ENCODE measurements around the gene HSP90AB1. TPM values are rescaled to one million over a fixed set of nuclear protein-coding genes. Genes with fewer than 3 reads are reported as not detected.

The HSP90AB1 gene
- total and polyA plus RNA-seq, 7 experiments from 2014 or later, result 345 to 750 (median 377) TPM

DNA sequence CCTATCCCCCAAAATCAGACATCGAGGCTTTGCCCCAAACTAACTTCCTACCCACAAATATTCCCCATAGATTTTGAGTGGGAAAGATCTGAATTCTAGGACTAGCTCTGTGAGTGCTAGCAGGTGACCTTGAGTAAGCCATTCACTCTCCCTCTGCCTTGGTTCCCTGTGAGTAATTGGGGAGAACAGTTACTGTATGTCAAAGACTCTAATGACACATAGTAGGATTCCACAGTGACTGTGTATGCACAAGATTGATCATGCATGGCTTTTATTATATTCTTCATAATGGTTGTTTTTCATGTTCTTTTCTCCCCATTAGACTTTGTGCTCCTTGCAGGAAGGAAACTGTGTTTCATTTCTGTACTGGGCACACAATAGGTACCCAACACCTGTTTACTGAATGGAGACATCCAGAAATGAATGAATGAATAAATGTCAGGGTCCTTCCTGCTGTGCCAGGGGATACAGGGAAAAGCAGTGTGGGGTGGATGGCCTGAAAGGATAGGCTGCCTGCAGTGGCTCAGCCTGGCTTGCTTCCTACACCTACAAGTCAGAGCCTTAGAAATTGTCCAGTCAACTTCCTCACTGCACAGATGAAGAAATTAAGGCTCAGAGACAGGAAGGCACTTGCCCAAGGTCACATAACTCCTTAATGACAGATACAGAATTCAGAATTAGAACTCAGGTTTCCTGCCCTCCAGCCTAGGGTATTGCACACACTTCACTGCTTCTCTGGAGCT lies 22.4 kb downstream of the HSP90AB1 start:
- Mint-ChIP-seq H3K27me3 (peaks cover 40 to 53% (median 47%) of the 10 kb centered on the region in 5 donors), H3K4me1 (peaks cover 7 to 34% (median 20%) of the 10 kb centered on the region in 7 donors), H3K27ac (no peak overlapping the region), H3K4me3 (peak overlapping the region; percentile 4 to 76 (median 60)), H3K9me3 (no peaks in the 10 kb centered on the region), H3K36me3 (peaks cover 0 to 3% (median 0%) of the 10 kb centered on the region in 5 donors)
- H3K27ac ChIP-seq (ENCODE audit: low read depth, low read length), result no peak overlapping the region
- no peaks in the 10 kb centered on the region for H3K9me3 ChIP-seq (ENCODE audit: control insufficient read depth in 2 of 3, low read length in 3 of 3)
- peaks cover 8% of the 10 kb centered on the region in 2 donors for H3K4me1 ChIP-seq (ENCODE audit: control insufficient read depth in 2 of 2, insufficient read depth in 2 of 2, low read length in 2 of 2)
- peaks cover 0 to 4% (median 0%) of the 10 kb centered on the region in 3 experiments for H3K36me3 ChIP-seq (ENCODE audit: control insufficient read depth in 2 of 3, insufficient read depth in 3 of 3, low read length in 3 of 3)
- ChIA-PET CTCF (interaction anchor here (1.1 to 5.2 kb wide), 5 partner anchors 13 to 69 kb away, joined by 5 to 50 read pairs (median 9); partner anchors contain the start of genes AARS2 and SLC35B2), POLR2A (interaction anchor here (1.6 kb wide), 1 partner anchor 12 kb away, joined by 8 read pairs; the partner anchor contains the start of gene SLC35B2)
- DNase-seq, result no peak
- no peak overlapping the region for H3K4me3 ChIP-seq (ENCODE audit: low read length)
- H3K27me3 ChIP-seq (ENCODE audit: control insufficient read depth in 2 of 2, insufficient read depth in 2 of 2, low read length in 2 of 2), result peaks cover 0 to 20% of the 10 kb centered on the region in 2 donors
- no peak for ATAC-seq
- intact Hi-C loops (cut with micrococcal nuclease), result loop anchor here in 1 of 2 donors (2.0 kb wide), 2 partner anchors 43 to 187 kb away; partner anchors contain the start of gene AARS2

DNA sequence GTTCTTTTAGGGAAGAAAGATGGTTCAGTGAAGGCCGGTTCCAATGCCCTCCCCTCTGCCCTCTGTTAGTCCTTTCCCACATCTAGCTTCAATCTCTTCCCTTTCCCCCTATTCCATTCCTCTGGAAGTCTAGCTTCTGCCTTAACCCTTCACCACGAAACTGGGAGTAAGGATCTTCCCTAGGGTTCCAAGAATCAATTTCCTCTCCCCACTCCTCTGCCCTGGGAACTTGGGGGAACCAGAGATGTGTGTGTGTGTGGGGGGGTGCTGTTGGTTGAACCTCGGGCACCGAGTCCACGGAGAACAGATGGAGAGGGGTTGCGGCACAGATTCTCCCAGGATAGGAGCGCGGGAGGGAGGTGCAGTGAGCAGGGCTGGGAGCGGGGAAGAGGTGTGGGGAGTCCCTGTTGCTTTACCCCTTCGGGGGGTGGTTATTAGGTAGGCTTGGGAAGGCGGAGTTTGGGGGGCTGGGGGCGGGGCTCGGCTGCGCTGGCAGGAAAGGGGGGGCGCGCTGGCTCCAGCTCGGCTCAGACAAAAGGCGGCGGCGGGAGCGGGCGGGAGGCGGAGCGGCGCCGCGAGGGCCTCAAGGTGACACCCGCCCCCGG lies 23.1 kb downstream of the HSP90AB1 start, which contains the start of gene TMEM151B:
TSS of gene TMEM151B (plus strand) at position 530 of the 605 bp plus-strand sequence. CDS start 293 bp downstream, outside the sequence.
- ChIA-PET CTCF (interaction anchor here (2.1 to 5.2 kb wide), 3 partner anchors 13 to 69 kb away, joined by 9 to 50 read pairs (median 31); partner anchors contain the start of gene SLC35B2), POLR2A (no interaction called here)
- Mint-ChIP-seq H3K4me3 (peak within 1 kb of the TSS; percentile 62 to 83 (median 74)), H3K36me3 (peaks cover 0 to 4% (median 0%) of the 10 kb centered on the region in 5 donors), H3K27me3 (peaks cover 44 to 59% (median 53%) of the 10 kb centered on the region in 5 donors), H3K9me3 (peaks cover 0 to 2% (median 0%) of the 10 kb centered on the region in 11 donors), H3K4me1 (peaks cover 6 to 34% (median 19%) of the 10 kb centered on the region in 7 donors), H3K27ac (peak within 1 kb of the TSS in 1 of 9 donors; percentile 38)
- intact Hi-C loops (cut with micrococcal nuclease), result loop anchor here in 1 of 2 donors (2.0 kb wide), 2 partner anchors 43 to 187 kb away; partner anchors contain the start of gene AARS2
- Histone ChIP-seq H3K27me3 (ENCODE audit: control insufficient read depth in 2 of 2, insufficient read depth in 2 of 2, low read length in 2 of 2) (peaks cover 0 to 20% of the 10 kb centered on the region in 2 donors), H3K27ac (ENCODE audit: low read depth, low read length) (no peak within 1 kb of the TSS), H3K4me1 (ENCODE audit: control insufficient read depth in 2 of 2, insufficient read depth in 2 of 2, low read length in 2 of 2) (peaks cover 4% of the 10 kb centered on the region in 2 donors), H3K9me3 (ENCODE audit: control insufficient read depth in 2 of 3, low read length in 3 of 3) (no peaks in the 10 kb centered on the region), H3K4me3 (ENCODE audit: low read length) (no peak within 1 kb of the TSS), H3K36me3 (ENCODE audit: control insufficient read depth in 2 of 3, insufficient read depth in 3 of 3, low read length in 3 of 3) (peaks cover 0 to 2% (median 0%) of the 10 kb centered on the region in 3 experiments)
- ATAC-seq, result no peak
- DNase-seq, result peak in 1 of 9 donors; percentile 10

DNA sequence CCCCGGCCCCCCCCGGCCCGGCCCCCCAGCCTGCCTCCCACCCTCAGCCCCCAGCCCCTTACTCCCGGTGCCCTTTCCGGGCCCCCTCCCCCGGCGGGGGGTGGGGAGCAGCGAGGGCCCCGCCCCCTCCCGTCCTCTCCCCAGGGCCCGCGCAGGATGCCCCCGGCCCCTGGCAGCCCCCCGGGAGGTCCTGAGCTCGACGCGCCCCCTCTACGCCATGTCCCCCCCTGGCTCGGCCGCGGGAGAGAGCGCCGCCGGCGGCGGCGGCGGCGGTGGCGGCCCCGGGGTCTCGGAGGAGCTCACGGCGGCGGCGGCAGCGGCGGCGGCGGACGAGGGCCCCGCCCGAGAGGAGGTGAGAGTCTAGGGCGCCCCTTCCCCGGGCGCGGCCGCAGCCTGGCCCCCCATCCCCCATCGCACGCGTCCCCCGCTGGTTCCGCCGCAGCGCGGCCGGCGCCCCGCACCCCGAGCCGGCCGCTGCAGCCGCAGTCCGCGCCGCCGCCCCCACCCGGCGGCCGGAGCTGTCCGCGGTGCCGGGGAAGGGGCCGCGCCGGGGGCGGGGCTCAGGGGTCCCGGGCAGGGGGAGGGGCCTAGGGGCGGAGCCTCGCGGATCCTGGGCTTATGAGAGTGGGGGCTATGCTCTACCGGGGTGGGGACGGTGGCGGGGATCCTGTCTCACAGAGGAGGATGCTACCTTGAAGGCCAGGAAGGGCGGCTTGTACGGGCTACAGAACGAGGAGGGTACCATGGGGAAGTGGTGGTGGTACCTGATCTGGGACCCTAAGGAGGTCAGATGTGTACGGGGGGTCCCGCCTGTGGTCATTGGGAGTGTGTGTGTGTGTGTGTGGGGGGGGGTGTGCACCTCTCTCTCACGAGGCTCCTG lies 23.9 kb downstream of the HSP90AB1 start:
- DNase-seq (peak in 1 of 9 donors; percentile 18), ATAC-seq (peak; percentile 17)
- H3K9me3 Mint-ChIP-seq, result peaks cover 0 to 2% (median 0%) of the 10 kb centered on the region in 11 donors
- H3K27me3 Mint-ChIP-seq, result peaks cover 44 to 60% (median 53%) of the 10 kb centered on the region in 5 donors
- intact Hi-C loops (cut with micrococcal nuclease), result no loop called here
- CTCF ChIA-PET, result interaction anchor here (5.2 kb wide), 1 partner anchor 34 kb away, joined by 50 read pairs; no protein-coding TSS in a partner anchor
- Histone ChIP-seq H3K4me3 (ENCODE audit: low read length) (no peak overlapping the region), H3K4me1 (ENCODE audit: control insufficient read depth in 2 of 2, insufficient read depth in 2 of 2, low read length in 2 of 2) (peaks cover 2 to 4% of the 10 kb centered on the region in 2 donors), H3K36me3 (ENCODE audit: control insufficient read depth in 2 of 3, insufficient read depth in 3 of 3, low read length in 3 of 3) (no peaks in the 10 kb centered on the region), H3K27me3 (ENCODE audit: control insufficient read depth in 2 of 2, insufficient read depth in 2 of 2, low read length in 2 of 2) (peaks cover 0 to 20% of the 10 kb centered on the region in 2 donors), H3K27ac (ENCODE audit: low read depth, low read length) (no peak overlapping the region), H3K9me3 (ENCODE audit: control insufficient read depth in 2 of 3, low read length in 3 of 3) (no peaks in the 10 kb centered on the region)
- peak overlapping the region; percentile 62 to 83 (median 69) for H3K4me3 Mint-ChIP-seq
- no peak overlapping the region for H3K27ac Mint-ChIP-seq
- POLR2A ChIA-PET, result interaction anchor here (1.1 kb wide), 1 partner anchor 36 kb away, joined by 4 read pairs; no protein-coding TSS in a partner anchor
- H3K36me3 Mint-ChIP-seq, result peaks cover 0 to 4% (median 0%) of the 10 kb centered on the region in 5 donors
- H3K4me1 Mint-ChIP-seq, result peaks cover 6 to 32% (median 16%) of the 10 kb centered on the region in 7 donors

DNA sequence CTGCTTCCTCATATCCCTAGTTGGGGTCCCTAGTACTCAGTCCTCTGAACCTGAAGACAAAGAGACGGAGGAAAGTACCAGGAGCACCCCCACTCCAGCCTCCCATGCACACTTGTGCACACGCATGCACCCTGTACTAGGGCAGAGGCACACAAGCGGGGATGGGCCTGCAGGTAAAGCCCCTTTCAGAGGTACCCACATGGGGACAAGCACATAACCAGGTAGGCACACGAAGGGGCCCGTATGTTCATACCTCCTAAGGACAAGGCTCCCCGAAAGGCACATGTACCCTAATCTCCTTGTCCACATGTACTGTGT lies 24.5 kb downstream of the HSP90AB1 start:
- H3K4me1 Mint-ChIP-seq, result peaks cover 6 to 26% (median 16%) of the 10 kb centered on the region in 7 donors
- H3K36me3 ChIP-seq (ENCODE audit: control insufficient read depth in 2 of 3, insufficient read depth in 3 of 3, low read length in 3 of 3), result no peaks in the 10 kb centered on the region
- ATAC-seq (no peak), DNase-seq (no peak)
- H3K9me3 ChIP-seq (ENCODE audit: control insufficient read depth in 2 of 3, low read length in 3 of 3), result no peaks in the 10 kb centered on the region
- H3K36me3 Mint-ChIP-seq, result peaks cover 0 to 4% (median 0%) of the 10 kb centered on the region in 5 donors
- H3K27me3 Mint-ChIP-seq, result peaks cover 44 to 60% (median 53%) of the 10 kb centered on the region in 5 donors
- no peak overlapping the region for H3K27ac Mint-ChIP-seq
- H3K4me1 ChIP-seq (ENCODE audit: control insufficient read depth in 2 of 2, insufficient read depth in 2 of 2, low read length in 2 of 2), result peaks cover 0 to 4% of the 10 kb centered on the region in 2 donors
- peaks cover 0 to 2% (median 0%) of the 10 kb centered on the region in 11 donors for H3K9me3 Mint-ChIP-seq
- H3K27me3 ChIP-seq (ENCODE audit: control insufficient read depth in 2 of 2, insufficient read depth in 2 of 2, low read length in 2 of 2), result peaks cover 0 to 20% of the 10 kb centered on the region in 2 donors
- no peak overlapping the region for H3K27ac ChIP-seq (ENCODE audit: low read depth, low read length)
- intact Hi-C loops (cut with micrococcal nuclease), result no loop called here
- no peak overlapping the region for H3K4me3 ChIP-seq (ENCODE audit: low read length)
- ChIA-PET CTCF (interaction anchor here (1.4 kb wide), 1 partner anchor 24 kb away, joined by 4 read pairs; no protein-coding TSS in a partner anchor), POLR2A (interaction anchor here (1.1 kb wide), 1 partner anchor 37 kb away, joined by 4 read pairs; no protein-coding TSS in a partner anchor)
- peak overlapping the region; percentile 62 to 83 (median 69) for H3K4me3 Mint-ChIP-seq

DNA sequence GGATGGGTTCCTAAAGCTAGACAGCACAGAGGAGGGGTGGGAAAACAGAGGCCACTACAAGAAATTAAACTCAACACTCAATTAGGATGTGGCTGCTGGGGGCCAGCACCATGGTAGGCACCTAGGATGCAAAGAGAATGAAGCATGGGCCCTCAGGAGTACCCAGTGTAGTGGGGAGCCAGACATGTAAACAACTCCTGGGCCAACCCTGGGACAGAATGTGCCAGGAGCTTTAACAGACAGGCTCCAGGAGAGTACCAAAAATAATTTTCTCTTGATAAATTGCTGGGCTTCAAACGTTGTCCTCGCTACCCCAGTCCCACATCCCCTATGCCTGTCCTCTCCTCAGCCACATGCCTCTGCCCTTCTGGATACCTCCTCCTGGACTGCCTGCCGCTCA lies 25.0 kb downstream of the HSP90AB1 start:
- Histone ChIP-seq H3K27ac (ENCODE audit: low read depth, low read length) (no peak overlapping the region), H3K9me3 (ENCODE audit: control insufficient read depth in 2 of 3, low read length in 3 of 3) (no peaks in the 10 kb centered on the region), H3K36me3 (ENCODE audit: control insufficient read depth in 2 of 3, insufficient read depth in 3 of 3, low read length in 3 of 3) (no peaks in the 10 kb centered on the region), H3K27me3 (ENCODE audit: control insufficient read depth in 2 of 2, insufficient read depth in 2 of 2, low read length in 2 of 2) (peaks cover 0 to 26% of the 10 kb centered on the region in 2 donors), H3K4me3 (ENCODE audit: low read length) (no peak overlapping the region), H3K4me1 (ENCODE audit: control insufficient read depth in 2 of 2, insufficient read depth in 2 of 2, low read length in 2 of 2) (peaks cover 0 to 4% of the 10 kb centered on the region in 2 donors)
- Mint-ChIP-seq H3K27me3 (peaks cover 48 to 64% (median 57%) of the 10 kb centered on the region in 5 donors), H3K9me3 (peaks cover 0 to 2% (median 0%) of the 10 kb centered on the region in 11 donors), H3K4me1 (peaks cover 5 to 30% (median 16%) of the 10 kb centered on the region in 7 donors), H3K4me3 (peak overlapping the region in 8 of 10 donors; percentile 15 to 72 (median 62)), H3K36me3 (peaks cover 0 to 4% (median 0%) of the 10 kb centered on the region in 5 donors), H3K27ac (no peak overlapping the region)
- POLR2A ChIA-PET, result no interaction called here
- CTCF ChIA-PET, result interaction anchor here (0.6 to 1.4 kb wide), 2 partner anchors 24 to 120 kb away, joined by 3 to 4 read pairs; no protein-coding TSS in a partner anchor
- DNase-seq, result no peak
- intact Hi-C loops (cut with micrococcal nuclease), result no loop called here
- ATAC-seq, result no peak

Measured in naive thymus-derived CD4-positive, alpha-beta T cell (primary cell).